Muscle of back (tissue), 11 donors: ENCODE measurements around the gene PRKCE. TPM values are rescaled to one million over a fixed set of nuclear protein-coding genes. Genes with fewer than 3 reads are reported as not detected.
A peak's percentile ranks its signal among the peaks of the same experiment; 100 is the strongest.

Source experiments
- DNase-seq, 3 donors: peaks; one replicate each; pipeline versions ENCODE4 v3.0.0 to v3.0.0-alpha.2; 2013
- polyA plus RNA-seq, 10 donors: library from polyadenylated mRNA; unstranded; fragments of 120-200 nt; gene quantifications; one replicate each; pipeline ENCODE4 v1.2.1, GENCODE V29; 2013; ENCODE audit not compliant: insufficient read length in 10 of 10

The PRKCE gene
- polyA plus RNA-seq, 10 donors, result 4.6 to 7.8 (median 6.1) TPM

DNA sequence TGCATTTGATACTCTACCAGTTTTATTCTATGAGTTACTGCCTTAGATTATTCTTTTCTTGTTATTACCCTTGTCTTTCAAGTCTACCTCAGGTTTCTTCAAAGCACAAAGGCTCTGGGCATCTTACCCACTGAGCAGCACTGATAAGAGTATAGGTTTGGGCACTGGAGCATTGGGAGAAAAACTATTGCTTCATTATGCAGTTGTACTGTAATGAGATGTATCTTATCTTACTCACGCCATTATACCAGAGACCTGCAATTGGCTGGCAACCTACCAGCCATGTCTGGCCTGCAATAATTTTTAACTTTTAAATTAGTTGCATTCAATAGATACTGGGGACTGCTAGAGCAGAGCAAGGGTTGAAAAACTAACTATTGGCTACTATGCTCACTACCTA, 21.5 kb upstream of the PRKCE start:
- DNase-seq, result no peak

DNA sequence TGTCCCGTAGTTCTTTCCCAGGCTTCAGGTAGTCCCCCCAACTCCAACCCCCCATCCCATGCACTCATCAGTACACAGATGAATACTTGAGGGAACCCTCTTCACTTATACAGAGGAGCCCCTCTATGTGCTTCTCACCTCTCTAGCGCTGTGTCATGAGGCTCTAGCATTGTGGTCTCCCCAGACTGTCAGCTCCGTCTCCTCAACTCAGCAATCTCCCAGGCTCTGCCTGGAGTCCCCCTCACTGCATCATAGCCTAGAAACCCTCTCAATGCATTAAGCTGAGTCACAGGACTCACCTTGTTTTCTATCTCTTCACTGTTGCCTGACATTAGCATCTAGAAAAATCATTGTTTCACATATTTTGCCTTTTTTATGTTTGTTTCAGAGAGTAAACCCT, 20.2 kb upstream of the PRKCE start:
- DNase-seq, result no peak

DNA sequence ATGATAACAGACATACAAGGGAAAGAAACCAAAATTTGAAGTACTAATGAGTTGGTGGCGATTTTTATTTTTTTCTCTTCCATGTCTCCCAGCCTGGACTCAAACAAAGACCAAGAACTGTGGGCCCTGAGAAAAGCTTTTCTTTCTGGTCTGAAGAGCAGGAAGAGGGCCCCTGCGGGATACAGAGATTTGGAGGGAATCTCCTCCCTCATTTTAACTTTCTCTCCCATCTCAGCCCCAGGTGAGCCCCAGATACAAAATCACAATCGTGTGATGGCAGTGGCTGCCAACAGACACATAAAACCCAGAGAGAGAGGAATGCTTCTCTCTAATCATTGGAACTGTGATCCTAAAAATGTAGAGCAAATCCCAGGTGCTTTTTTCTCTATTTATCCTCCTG, 19.5 kb upstream of the PRKCE start:
- DNase-seq, result no peak

DNA sequence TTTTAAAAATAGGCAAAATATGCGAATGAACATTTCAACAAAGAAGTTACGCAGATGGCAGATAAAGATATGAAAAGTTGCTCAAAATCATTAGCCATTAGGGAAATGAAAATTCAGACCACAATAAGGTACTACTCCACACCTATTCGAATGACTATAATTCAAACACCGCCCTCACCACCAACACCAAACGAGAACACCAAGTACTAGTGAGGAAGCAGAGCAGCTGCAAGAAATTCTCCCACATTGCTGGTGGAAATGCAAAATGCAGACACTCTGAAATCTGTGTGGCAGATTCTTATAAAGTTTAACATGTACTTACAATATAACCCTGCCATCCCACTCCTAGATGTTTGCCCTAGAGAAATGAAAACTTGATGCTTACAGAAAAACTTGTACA, 17.3 kb upstream of the PRKCE start:
- DNase-seq, result no peak

DNA sequence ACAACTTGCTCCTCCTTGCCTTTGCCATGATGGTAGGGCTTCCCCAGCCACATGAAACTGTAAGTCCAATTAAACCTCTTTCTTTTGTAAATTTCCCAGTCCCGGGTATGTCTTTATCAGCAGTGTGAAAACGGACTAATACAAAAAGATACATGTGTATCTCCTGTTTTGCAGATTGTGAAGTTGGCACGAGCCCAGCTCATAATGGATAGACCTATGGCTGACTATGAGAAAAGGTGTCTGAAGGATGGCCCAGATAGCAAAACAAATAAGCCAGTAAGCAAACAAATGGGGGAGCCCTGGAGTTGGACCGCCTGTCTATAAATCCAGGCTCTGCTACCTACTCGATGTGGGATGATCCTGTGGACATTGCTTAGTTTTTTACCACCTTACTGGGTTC, 15.5 kb upstream of the PRKCE start:
- no peak for DNase-seq

DNA sequence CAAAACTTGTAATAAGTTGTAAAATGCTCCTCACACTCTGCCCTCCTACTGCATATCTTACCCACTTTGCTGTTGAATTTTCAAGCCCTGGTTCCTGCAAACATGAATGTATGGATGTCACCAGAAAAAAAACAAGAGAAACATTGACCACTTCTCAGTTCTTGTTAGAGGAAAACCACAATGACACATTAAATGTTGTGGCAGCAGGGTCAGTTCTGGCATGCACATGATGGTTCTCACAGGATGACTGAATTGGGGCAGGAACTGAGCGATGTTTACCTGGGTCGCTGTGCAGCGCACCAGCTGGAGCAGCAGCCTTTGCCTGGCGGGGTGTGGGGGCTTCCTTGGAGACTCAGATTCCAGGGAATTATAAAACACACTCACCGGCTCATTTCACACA, 14.0 kb upstream of the PRKCE start:
- no peak for DNase-seq

DNA sequence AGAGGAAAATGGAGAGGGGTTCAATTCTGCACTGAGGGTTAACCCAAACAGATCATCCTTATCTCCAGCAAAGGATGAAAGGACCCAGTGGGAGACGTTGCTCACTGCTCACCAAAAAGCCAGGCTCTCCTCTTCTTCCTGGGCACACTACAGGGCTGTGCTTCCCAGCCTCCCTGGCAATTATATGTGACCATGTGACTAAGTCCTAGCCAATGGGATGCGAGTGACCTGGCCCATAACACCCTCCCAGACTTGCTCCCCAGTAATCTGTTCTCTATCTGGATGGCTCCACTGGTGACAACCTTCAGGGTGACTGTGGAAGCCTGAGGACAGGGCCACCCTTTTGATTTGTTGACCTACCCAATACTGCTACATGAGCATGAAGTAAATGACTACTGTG, 10.9 kb upstream of the PRKCE start:
- no peak for DNase-seq

DNA sequence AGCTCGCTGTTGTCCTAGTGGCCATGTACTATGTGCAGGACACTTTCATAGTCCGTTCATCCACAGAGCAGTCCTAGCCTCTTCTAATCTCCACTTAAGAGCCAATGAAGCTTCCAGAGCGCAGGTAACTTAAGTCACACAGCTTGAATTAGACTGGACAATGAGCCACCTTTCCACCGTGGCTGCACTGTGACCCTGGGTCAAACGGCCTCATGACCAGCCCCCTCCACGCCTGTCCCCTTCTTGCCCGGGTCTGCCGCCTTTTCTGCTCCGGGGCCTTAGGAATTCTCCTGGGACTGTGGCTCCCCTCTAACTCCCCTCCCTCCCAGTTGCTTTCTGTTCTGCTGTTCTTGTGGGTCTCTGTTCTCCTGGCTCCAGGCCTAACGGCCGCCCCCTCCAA, 8.4 kb upstream of the PRKCE start:
- no peak for DNase-seq

DNA sequence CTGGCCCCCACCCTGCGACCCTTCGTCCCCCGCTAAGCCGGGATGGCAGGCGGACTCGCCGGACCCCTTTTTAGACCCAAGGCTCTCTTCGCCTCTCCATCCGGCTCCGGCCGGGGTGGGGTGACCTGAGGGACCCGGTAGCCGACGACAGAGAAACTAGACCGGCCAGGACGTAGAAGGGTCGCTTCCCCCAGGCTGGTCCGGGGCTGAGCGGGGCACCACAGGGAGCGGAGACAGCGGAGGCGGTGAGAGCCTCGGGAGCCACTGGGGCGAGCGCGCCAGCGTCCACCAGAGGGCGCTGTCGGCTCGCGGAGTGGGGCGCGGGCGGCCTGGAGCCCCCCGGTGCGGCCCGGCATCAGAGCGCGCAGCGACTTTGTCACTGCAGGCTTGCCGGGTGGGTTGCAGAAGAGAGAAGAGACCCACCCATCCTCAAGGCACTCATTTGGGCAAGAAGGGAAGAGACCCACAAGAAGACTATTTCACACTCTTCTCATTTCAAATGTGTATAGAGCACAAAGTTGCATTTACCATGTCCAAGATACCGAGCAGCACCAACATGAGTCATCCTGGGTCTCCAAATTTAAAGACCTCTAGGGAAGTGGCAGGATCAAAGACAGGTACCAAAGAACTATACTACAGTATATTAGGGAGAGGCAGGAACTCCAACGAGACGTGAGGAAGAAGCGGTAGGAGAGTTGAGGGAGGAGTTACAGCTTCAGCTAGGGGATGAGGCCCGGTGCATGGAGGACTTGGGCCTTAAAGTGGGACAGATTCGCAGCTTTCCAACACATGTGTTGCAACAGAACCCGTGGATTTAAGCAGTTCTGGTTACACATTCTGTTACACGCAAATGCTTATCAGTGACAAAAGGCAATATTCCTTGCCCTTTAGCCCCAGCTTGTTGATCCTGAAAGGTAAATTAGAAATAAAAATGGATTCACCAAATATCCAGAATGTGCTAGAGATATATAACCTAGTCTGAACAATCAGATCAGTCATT, 7.6 kb upstream of the PRKCE start:
- peak; percentile 57 to 88 (median 86) for DNase-seq

DNA sequence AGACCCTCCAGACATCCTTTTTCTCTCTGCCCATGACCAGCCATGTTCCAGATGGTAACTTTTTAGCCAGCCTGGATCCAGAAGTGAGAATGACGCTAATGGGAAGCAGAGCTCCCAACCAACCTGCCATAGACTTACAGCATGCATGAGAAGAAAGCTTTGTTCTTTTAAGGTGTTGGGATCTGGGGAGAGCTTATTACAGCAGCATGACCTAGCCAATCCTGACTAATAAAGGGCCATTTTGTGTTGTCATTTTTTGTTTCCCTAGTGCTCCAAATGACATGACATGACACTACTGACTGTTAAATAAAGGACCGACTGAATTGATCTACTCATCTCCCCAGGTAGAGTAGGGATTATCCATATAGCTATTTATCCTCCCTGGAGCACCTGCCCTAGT, 5.2 kb upstream of the PRKCE start:
- no peak for DNase-seq

DNA sequence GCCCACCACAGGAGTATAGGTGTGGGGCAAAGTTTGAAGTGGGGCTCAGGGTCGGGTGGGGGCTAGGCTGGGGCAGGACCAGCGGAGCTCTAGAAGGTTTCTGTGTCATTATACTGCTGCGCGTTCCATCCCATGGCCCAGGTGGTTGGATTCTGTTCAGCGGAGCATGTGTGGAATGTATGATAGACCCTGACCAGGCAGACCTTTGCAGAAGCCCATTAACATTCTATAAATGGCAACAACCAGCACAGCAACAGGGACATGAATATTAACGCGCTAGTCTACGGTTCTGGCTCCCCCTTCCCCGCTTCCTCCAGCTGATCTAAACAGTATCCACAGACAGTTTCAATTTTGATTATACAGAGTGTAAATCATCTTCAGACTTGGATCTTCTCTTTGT, 4.1 kb upstream of the PRKCE start:
- no peak for DNase-seq

DNA sequence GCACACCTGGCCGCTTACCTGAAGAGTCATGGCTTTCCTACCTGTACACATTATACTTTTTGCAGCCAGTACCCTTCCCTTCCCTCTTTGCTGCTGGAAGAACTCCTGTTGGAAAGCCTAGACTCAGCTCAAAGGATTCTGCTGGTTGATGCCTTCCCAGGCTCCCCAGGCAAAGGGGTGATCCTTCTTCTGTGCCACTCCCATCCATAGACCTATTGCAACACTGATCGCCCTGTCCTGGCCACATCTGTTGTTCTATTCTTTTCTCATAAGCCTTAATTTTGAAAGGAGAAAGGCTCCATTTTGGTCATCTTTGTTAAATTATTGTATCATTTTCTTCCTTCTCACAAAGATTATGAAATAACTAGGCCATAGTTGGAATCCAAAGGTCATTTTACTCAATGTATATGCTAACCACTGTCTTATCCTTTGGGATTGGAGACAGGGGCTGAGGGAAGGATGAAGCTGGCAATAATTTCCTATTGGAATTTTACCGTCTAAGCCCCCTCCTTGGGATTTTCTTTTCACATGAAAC, 3.4 kb upstream of the PRKCE start:
- DNase-seq, result no peak

DNA sequence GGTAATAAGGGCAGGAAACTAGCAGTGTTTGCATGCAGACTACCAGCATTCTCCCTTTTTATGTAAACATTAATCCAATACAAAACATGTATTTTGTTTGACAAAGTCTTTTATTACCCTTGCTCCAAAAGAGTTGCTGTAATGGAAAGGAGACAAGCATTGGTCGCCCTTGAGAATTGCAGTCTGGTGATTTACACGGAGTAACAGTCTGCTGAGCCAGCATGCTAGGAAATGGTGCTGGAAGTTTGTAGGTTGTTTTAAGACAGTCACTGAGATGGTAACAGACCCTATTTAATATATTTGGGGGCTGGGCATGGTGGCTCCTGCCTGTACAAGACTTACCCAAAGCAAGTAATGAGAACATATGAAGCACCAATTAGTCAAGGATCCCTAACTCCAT, 2.8 kb upstream of the PRKCE start:
- DNase-seq, result peak in 1 of 3 donors; percentile 35

DNA sequence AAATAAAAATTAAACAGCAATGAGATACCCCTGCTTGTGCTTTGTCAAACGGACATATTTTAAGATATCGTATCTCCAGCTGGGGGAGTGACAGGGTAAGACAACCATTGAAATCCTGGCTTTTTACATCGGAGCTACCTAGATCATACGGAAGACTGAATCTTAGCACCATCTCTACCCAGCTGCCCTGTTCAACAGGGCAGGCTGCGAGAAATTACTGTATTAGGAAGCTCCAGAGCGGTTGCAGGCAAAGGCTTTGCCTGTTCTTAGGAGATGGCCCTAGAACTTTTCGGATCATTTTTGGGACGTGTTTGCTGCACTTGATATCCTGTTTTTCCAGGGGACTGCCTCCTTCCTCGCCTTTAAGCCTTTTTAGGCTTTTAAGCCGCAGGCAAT, 2.0 kb upstream of the PRKCE start:
- DNase-seq, result peak; percentile 33 to 79 (median 46)

DNA sequence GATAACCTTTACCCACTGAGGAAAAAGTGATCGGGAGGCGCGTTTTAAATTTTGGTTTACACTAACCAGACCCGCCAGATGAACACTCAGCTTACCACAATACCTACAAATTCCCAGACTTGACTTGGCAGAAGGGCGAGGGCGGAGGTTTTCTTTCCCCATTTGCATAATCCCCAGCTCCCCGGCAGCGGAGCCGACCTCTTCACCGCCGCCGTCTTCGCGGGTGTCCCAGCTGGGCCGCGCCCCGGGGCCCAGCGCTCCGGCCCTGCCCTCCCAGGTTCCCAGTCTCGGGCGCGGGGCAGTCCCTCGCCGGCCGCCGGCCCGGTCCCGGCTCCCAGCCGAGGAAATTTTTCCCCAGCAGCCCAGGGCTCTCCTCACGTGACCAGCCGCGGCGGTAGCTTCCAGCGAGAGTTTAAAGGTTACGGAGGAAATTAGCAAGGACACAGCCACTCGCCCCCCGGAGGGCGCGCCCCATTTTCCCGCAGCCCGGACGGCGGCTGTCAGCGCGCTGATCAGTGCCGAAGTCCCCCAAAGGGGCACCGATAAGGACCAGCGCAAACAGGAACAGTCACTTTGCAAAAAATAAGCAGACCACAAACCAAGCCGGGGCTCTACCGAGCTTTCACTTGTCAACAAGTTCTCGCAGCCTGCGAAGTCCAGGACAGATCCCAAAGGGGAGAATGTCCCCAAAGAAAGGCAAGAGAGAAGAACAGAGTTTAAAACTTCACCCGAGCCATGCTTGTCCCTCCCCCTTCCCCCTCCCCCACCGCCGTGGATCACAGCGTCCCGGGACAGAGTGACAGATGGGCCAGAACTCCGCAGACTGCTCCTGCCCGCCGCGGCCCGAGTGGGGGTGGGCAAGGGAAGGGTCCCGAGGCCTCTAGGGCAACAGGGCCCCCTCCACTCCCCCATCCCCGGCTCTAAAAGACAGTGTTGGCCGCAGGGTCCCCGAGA, 1.3 kb upstream of the PRKCE start:
- peak; percentile 47 to 87 (median 63) for DNase-seq

DNA sequence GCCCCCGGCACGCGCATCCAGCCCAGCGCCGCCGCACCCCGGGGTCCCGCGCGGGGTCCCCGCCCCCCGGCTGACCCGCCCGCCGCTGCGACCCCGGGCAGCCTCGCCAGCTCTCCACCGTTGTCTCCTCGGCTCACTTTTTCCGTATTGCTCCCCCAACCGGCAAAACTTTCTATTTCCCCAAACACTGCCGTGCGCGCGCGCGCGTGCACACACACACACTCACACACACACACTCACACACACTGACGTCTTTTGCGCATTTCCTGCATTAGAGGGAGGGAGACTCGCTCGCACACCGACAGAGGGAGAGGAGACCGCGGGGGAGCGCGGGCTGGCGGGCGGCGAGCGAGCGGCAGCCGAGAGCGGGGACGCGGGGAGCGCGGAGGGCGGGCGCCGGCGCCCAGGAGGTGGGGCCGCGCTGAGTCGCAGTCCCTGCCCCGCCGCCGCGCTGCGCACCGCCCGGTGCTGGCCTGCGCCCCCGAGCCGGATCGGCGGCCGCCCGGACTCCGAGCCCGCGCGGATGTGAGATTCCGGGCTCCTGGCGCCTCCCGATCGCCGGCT, 542 bp upstream of the PRKCE start:
- peak; percentile 97 to 98 (median 98) for DNase-seq

DNA sequence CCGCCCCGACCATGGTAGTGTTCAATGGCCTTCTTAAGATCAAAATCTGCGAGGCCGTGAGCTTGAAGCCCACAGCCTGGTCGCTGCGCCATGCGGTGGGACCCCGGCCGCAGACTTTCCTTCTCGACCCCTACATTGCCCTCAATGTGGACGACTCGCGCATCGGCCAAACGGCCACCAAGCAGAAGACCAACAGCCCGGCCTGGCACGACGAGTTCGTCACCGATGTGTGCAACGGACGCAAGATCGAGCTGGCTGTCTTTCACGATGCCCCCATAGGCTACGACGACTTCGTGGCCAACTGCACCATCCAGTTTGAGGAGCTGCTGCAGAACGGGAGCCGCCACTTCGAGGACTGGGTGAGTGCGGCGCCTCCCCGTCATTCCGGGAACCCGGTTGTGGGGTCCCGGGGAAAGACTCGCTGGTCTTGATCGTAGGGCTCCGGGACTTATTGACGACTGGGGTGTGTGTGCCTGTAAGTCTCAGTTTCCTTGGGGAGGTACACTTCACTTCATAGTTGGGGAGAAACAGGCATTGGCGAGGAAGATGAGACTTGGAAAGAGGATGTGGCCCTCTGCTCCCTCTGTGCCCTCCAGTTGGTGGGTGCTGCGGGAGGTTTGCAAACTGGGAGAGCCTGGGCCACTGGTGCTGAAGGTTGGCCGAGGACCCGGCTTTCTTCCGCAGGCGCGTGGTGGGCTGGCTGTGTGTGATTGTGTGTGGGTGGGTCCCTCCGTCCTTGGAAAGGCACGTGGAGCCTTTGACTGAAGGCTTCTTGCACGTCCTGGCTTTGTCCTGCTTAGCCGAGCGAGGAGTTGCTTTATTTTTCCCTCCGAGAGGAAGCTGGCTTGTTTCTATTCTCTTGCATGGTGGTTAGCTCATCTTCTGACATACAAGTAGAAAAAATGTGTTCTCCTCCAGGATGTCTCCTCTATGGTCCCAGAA, 886 bp downstream of the PRKCE start:
- peak; percentile 41 to 88 (median 63) for DNase-seq

DNA sequence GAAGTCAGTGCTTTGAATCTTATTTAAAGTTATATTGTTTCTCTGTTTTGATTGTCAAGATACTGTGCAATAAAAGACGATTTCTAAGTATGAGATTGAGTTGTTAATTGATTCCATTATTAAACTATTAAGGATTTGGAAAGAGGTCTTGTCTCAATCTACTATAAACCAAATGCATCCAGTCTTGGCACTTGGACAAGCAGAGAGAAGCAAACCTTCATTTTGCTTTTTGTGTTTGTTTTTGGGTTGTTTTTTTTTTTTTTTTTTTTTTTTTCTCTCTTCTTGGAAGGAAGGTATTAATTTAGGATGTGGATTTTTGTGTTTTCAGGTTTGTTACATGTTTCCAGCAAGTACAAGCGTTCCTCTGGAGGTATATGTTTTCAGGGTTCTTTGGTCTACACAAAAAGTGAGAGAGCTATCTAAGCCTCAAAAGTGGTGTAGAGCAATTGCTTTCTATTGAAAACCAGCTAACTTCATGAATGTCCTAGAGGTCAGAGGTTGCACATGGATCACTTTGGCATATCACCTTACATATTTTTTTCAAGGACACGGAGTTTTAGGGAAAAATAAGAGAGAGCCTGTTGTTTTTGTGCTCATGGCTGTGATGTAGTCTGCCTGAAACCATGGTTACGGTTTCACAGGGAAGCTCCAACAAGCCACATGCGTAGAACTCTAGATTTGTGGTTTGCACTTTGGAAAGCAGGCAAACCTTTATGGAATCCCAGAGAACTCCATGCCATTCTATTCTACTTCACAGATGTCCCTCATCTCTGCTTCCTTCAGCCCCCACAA, 1.8 kb downstream of the PRKCE start:
- peak in 1 of 3 donors; percentile 31 for DNase-seq

DNA sequence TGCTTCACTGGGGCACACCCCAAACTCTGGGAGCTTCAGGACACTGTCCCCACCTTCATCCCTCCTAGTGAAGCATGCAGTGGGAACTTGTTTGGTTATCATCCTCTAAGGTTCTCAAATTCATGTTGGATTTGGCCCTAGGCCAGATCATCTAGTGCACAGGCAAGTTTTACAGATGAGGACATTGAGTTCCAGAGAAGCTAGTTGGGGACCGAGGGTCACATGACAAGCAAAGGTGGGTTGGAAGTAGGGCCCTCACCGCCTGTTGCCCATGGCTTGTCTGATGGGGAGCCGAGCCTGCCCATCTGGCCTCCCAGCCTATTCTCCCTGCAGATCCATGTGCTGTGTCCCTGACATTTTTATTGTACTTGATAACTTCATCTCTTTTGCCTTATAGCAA, 2.8 kb downstream of the PRKCE start:
- no peak for DNase-seq

DNA sequence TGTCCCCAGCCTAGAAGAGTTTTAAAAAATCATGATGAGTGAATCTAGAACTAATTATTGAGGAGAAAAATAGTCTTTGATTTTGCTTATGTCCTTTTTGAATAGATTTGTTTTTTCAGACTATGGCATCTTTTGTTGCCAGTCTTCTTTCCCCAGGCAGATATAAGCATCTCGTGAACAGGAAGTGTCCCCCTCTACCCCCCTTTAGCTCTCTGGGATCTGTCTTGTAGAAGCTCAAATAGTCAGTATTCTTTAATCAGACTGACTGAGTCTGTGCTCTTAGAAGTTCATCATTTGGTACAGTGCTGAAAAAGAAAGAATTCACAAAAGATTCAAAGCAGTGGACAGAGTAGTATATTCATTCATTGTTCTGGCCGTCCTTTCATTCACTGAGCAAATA, 10.4 kb downstream of the PRKCE start:
- DNase-seq, result no peak
